ENCODE data around the gene WDR27. TPM values are rescaled to one million over a fixed set of nuclear protein-coding genes. Genes with fewer than 3 reads are reported as not detected.

Gene WDR27
- total RNA-seq, 2 donors from 2014 or later = 19.6 to 59.1 TPM

- no peaks in the 10 kb centered on the region for H3K27me3 Mint-ChIP-seq
- peaks cover 8% of the 10 kb centered on the region for H3K36me3 Mint-ChIP-seq
- no peak overlapping the region for H3K4me3 Mint-ChIP-seq
- H3K4me1 Mint-ChIP-seq (ENCODE audit: low read depth in 2 of 2) = peaks cover 3 to 9% of the 10 kb centered on the region in 2 donors
- no peak for ATAC-seq
- no peak for DNase-seq (ENCODE audit: low spot score)
- no peaks in the 10 kb centered on the region for H3K9me3 Mint-ChIP-seq
- no peak overlapping the region for H3K27ac Mint-ChIP-seq
Observed at GRCh38 chr6:169665289-169665688, 36.5 kb downstream of the WDR27 start.

GRCh38 chr6:169664227-169664626 is 37.6 kb downstream of the WDR27 start:
- no peaks in the 10 kb centered on the region for H3K27me3 Mint-ChIP-seq
- no peaks in the 10 kb centered on the region for H3K9me3 Mint-ChIP-seq
- no peak overlapping the region for H3K4me3 Mint-ChIP-seq
- no peak overlapping the region for H3K27ac Mint-ChIP-seq
- peaks cover 0 to under 1% of the 10 kb centered on the region in 2 donors for H3K4me1 Mint-ChIP-seq (ENCODE audit: low read depth in 2 of 2)
- peaks cover 8% of the 10 kb centered on the region for H3K36me3 Mint-ChIP-seq
- no peak for ATAC-seq
- DNase-seq (ENCODE audit: low spot score) = no peak

DNA sequence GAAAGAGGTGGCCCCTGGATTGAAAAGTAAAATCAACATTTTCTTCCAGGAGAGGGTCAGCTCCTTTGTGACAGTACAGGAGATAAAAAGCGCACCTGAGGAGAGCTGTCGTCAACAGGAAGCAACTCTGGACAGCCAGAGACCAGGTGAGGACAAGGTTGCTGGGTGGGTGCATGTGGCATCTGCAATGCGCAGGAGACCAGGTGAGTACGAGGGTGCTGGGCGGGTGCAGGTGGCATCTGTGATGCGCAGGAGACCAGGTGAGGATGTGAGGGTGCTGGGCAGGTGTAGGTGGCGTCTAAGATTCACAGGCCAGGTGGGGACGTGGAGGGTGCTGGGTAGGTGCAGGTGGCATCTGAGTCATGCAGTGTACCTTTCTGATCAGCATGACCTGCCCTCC is 38.4 kb downstream of the WDR27 start:
- Mint-ChIP-seq H3K36me3 (peaks cover 8% of the 10 kb centered on the region), H3K4me3 (no peak overlapping the region), H3K27me3 (no peaks in the 10 kb centered on the region), H3K27ac (no peak overlapping the region), H3K4me1 (ENCODE audit: low read depth in 2 of 2) (no peaks in the 10 kb centered on the region), H3K9me3 (no peaks in the 10 kb centered on the region)
- ATAC-seq = no peak
- no peak for DNase-seq (ENCODE audit: low spot score)

DNA sequence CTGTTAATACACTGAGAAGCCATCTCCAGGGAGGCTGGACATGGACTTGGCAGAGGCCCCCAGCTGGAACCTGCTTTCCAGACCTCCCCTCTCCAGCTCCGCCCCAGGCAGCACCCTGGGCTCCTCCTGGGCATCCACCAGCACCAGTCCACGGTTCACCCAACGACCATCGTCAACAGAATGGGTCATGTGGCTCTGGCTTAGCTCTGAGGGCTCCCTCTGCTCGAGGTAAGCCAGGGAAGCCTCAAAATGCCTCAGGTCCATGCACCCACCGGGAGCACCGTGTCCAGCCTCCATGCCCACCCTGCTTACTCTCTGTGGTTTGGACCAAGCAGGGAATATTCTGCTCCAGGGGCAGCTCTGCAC is 40.5 kb downstream of the WDR27 start:
- Mint-ChIP-seq H3K9me3 (no peaks in the 10 kb centered on the region), H3K4me3 (no peak overlapping the region), H3K27ac (no peak overlapping the region), H3K4me1 (ENCODE audit: low read depth in 2 of 2) (no peaks in the 10 kb centered on the region), H3K36me3 (peaks cover 12% of the 10 kb centered on the region), H3K27me3 (no peaks in the 10 kb centered on the region)
- no peak for DNase-seq (ENCODE audit: low spot score)
- no peak for ATAC-seq

DNA sequence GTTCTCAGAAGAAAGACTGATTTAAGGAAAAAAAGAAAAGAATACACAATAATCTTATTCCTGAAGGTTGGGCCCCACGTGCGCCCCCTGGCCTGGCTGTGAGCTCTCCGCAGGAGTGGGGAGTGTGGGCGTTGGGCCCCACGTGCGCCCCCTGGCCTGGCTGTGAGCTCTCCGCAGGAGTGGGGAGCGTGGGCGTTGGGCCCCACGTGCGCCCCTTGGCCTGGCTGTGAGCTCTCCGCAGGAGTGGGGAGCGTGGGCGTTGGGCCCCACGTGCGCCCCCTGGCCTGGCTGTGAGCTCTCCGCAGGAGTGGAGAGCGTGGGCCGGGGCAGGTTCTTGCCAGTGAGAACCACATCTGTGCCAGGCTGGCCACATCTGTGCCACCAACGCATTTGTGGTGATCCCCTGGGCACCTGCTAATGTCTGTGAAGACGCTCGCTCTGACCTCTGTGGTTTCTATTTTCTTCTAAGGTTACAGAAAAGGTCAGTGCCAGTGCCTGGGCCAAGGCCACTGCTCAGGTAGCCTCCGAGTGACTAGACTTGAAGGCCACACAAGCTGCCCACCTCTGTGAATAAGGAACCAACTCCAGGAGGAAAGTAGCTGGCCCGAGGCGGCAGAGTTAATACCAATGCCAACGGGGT is 41.0 kb downstream of the WDR27 start:
- Mint-ChIP-seq H3K4me3 (no peak overlapping the region), H3K9me3 (no peaks in the 10 kb centered on the region), H3K27me3 (no peaks in the 10 kb centered on the region), H3K4me1 (ENCODE audit: low read depth in 2 of 2) (no peaks in the 10 kb centered on the region), H3K27ac (no peak overlapping the region), H3K36me3 (peaks cover 12% of the 10 kb centered on the region)
- ATAC-seq (no peak), DNase-seq (ENCODE audit: low spot score) (no peak)

DNA sequence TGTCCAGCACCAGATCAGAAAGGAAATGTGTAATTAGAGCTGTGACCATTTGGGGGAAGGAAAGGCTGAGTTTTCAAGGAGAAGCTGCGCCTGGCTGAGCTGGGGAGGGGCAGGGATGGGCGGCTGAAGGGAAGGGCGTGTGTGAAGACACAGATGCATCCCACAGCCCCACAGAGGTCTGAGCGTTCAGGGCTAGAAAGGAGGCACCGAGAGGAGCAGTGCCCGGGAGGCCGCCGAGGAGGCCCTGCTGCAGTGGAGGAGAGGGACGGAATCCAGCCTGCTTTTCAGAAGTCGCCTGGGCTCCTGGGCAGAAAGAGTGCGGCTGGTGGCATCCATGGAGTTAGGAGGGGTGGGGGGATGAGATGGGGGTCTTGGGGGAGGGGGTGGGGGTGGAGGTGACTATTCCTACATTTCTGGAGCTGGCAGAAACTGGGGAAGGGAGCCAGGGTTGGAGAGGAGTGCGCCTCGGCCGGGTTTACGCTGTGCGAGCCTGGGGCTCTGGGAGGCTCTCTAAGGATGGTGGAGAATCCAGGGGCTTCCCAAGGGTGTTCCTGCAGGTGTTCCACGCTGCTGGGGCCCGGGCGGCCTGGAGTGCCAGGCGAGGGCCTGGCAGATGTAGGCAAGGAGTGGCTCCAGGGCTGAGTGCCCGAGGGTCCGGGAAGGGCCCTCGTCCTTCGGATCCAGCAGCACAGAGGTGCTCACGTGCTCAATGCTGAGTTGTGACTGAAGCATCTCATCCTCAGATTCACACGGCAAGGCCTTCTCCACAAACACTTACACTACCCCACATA is 41.8 kb downstream of the WDR27 start:
- no peak overlapping the region for H3K4me3 Mint-ChIP-seq
- ATAC-seq (no peak), DNase-seq (ENCODE audit: low spot score) (no peak)
- no peaks in the 10 kb centered on the region for H3K27me3 Mint-ChIP-seq
- no peaks in the 10 kb centered on the region for H3K9me3 Mint-ChIP-seq
- no peak overlapping the region for H3K27ac Mint-ChIP-seq
- peaks cover 0 to 2% of the 10 kb centered on the region in 2 donors for H3K4me1 Mint-ChIP-seq (ENCODE audit: low read depth in 2 of 2)
- peaks cover 12% of the 10 kb centered on the region for H3K36me3 Mint-ChIP-seq

DNA sequence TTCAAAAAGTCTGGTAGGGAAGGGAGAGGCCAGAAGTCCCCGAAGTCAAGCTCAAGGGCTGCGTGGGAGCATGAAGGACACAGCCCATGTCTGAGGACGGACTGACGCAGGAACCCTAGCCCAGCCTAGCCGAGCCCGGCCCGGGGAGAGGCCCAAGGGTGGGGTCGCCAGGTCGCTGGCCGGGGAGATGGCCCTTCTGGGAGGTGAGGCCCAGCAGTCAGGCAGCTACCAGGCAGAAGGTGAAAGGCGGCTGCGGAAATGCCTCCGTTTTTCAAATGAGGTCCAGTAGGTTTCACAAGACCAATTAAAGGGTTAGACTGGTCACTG is 44.6 kb downstream of the WDR27 start:
- Mint-ChIP-seq H3K9me3 (no peaks in the 10 kb centered on the region), H3K27ac (no peak overlapping the region), H3K4me1 (ENCODE audit: low read depth in 2 of 2) (peaks cover 0 to 8% of the 10 kb centered on the region in 2 donors), H3K36me3 (peaks cover 4% of the 10 kb centered on the region), H3K4me3 (no peak overlapping the region), H3K27me3 (no peaks in the 10 kb centered on the region)
- ATAC-seq (no peak), DNase-seq (ENCODE audit: low spot score) (no peak)

- DNase-seq (ENCODE audit: low spot score) (no peak), ATAC-seq (no peak)
- Mint-ChIP-seq H3K9me3 (no peaks in the 10 kb centered on the region), H3K4me1 (ENCODE audit: low read depth in 2 of 2) (peaks cover 0 to 8% of the 10 kb centered on the region in 2 donors), H3K36me3 (peaks cover 4% of the 10 kb centered on the region), H3K4me3 (no peak overlapping the region), H3K27me3 (no peaks in the 10 kb centered on the region), H3K27ac (no peak overlapping the region)
Observed at GRCh38 chr6:169656546-169657283, 45.1 kb downstream of the WDR27 start.

GRCh38 chr6:169654598-169655391 is 47.0 kb downstream of the WDR27 start:
- H3K36me3 Mint-ChIP-seq = peaks cover 4% of the 10 kb centered on the region
- ATAC-seq (peak; percentile 94 to 96), DNase-seq (ENCODE audit: low spot score) (peak; percentile 71)
- peak overlapping the region; percentile 87 for H3K4me3 Mint-ChIP-seq
- H3K4me1 Mint-ChIP-seq (ENCODE audit: low read depth in 2 of 2) = peaks cover 0 to 8% of the 10 kb centered on the region in 2 donors
- H3K27me3 Mint-ChIP-seq = no peaks in the 10 kb centered on the region
- H3K27ac Mint-ChIP-seq = peak overlapping the region; percentile 48 to 87
- no peaks in the 10 kb centered on the region for H3K9me3 Mint-ChIP-seq

- H3K27me3 Mint-ChIP-seq = no peaks in the 10 kb centered on the region
- H3K4me1 Mint-ChIP-seq (ENCODE audit: low read depth in 2 of 2) = peaks cover 0 to 8% of the 10 kb centered on the region in 2 donors
- no peaks in the 10 kb centered on the region for H3K9me3 Mint-ChIP-seq
- ATAC-seq = no peak
- DNase-seq (ENCODE audit: low spot score) = no peak
- peaks cover 4% of the 10 kb centered on the region for H3K36me3 Mint-ChIP-seq
- peak overlapping the region; percentile 48 to 87 for H3K27ac Mint-ChIP-seq
- peak overlapping the region; percentile 87 for H3K4me3 Mint-ChIP-seq
Observed at GRCh38 chr6:169653691-169654090, 48.1 kb downstream of the WDR27 start.

- peaks cover 3% of the 10 kb centered on the region for H3K36me3 Mint-ChIP-seq
- no peak overlapping the region for H3K27ac Mint-ChIP-seq
- DNase-seq (ENCODE audit: low spot score) (no peak), ATAC-seq (no peak)
- peaks cover 0 to 8% of the 10 kb centered on the region in 2 donors for H3K4me1 Mint-ChIP-seq (ENCODE audit: low read depth in 2 of 2)
- H3K9me3 Mint-ChIP-seq = no peaks in the 10 kb centered on the region
- no peak overlapping the region for H3K4me3 Mint-ChIP-seq
- no peaks in the 10 kb centered on the region for H3K27me3 Mint-ChIP-seq
Observed at GRCh38 chr6:169652896-169653295, 48.9 kb downstream of the WDR27 start.

GRCh38 chr6:169651498-169651897 is 50.3 kb downstream of the WDR27 start:
- DNase-seq (ENCODE audit: low spot score) (no peak), ATAC-seq (no peak)
- H3K4me3 Mint-ChIP-seq = no peak overlapping the region
- H3K27ac Mint-ChIP-seq = no peak overlapping the region
- H3K9me3 Mint-ChIP-seq = no peaks in the 10 kb centered on the region
- peaks cover 0 to 8% of the 10 kb centered on the region in 2 donors for H3K4me1 Mint-ChIP-seq (ENCODE audit: low read depth in 2 of 2)
- no peaks in the 10 kb centered on the region for H3K27me3 Mint-ChIP-seq
- no peaks in the 10 kb centered on the region for H3K36me3 Mint-ChIP-seq

GRCh38 chr6:169650959-169651292 is 50.9 kb downstream of the WDR27 start:
- Mint-ChIP-seq H3K36me3 (no peaks in the 10 kb centered on the region), H3K4me1 (ENCODE audit: low read depth in 2 of 2) (peaks cover 0 to 8% of the 10 kb centered on the region in 2 donors), H3K4me3 (no peak overlapping the region), H3K27me3 (no peaks in the 10 kb centered on the region), H3K9me3 (no peaks in the 10 kb centered on the region), H3K27ac (no peak overlapping the region)
- DNase-seq (ENCODE audit: low spot score) (no peak), ATAC-seq (no peak)

Measured in natural killer cell treated with Interleukin-12 subunit alpha and Interleukin-12 subunit beta and Interleukin-15 and Interleukin-18, amount 100 ng/mL, for 72 hours (primary cell).